Bronchial epithelial cell (primary cell): ENCODE measurements around the gene SSX2IP. TPM values are rescaled to one million over a fixed set of nuclear protein-coding genes. Genes with fewer than 3 reads are reported as not detected.

Experiments
- DNase-seq: peaks from one replicate; pipeline ENCODE4 v3.0.0-alpha.2; 2010; ENCODE audit warnings: low read depth
- FAIRE-seq: peaks from 2 replicates; lab custom pipeline; 2011; peaks lifted over from hg19 to GRCh38; lab: Jason Lieb, UNC
- H3K27me3 ChIP-seq: 2 replicates; pipeline ENCODE4 v1.5.1; 2011; ENCODE audit warnings: low read length; ENCODE audit not compliant: control insufficient read depth, insufficient read depth
- H3K36me3 ChIP-seq: 2 replicates; pipeline ENCODE4 v1.5.1; 2011; ENCODE audit warnings: low read length; ENCODE audit not compliant: control insufficient read depth, insufficient read depth
- H3K4me3 ChIP-seq: 2 replicates; pipeline ENCODE4 v1.5.1; 2011; ENCODE audit warnings: mild to moderate bottlenecking, low read depth, low read length, control low read depth
- CTCF ChIP-seq: IDR thresholded peaks from 2 replicates; pipeline ENCODE4 v1.5.1; 2011; ENCODE audit warnings: mild to moderate bottlenecking, moderate library complexity, low read length, control low read depth, inconsistent platforms; ENCODE audit not compliant: insufficient read depth, severe bottlenecking
- total RNA-seq: library from RNA; depleted of rRNA; stranded (reverse); fragments of >200 nt; gene quantifications from 2 replicates; pipeline ENCODE4 v1.2.1, GENCODE V29; 2014

SSX2IP gene
- total RNA-seq, 1 donor from 2014 or later = 11.6 TPM

DNA sequence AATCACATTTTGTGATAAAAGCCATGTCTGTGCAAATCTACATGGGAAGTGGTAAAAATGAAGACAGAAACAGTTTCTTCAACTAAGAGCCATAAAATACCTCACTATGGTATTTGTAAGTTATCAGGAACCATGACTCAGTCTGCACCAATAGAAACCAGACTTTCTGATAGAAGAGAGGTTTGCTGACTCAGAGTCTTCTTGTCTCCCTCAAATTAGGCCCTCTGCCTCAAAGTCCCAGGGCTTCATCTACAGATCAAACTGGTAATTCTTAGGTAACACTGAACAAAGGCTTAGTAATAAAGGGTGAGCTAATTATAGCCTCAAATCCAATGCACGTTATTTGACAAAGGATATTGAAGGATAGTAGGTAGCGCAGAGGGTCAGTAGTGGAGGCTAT is 30.9 kb upstream of the SSX2IP start:
- DNase-seq (peak; percentile 92), FAIRE-seq (no peak)
- Histone ChIP-seq H3K4me3 (no peak overlapping the region), H3K36me3 (no peaks in the 10 kb centered on the region), H3K27me3 (no peaks in the 10 kb centered on the region)
- TF ChIP-seq CTCF = no peak

GRCh38 chr1:84720221-84720780 is 30.0 kb upstream of the SSX2IP start:
- no peak for DNase-seq
- H3K27me3 ChIP-seq = no peaks in the 10 kb centered on the region
- no peak overlapping the region for H3K4me3 ChIP-seq
- TF ChIP-seq CTCF = no peak
- no peaks in the 10 kb centered on the region for H3K36me3 ChIP-seq
- no peak for FAIRE-seq

DNA sequence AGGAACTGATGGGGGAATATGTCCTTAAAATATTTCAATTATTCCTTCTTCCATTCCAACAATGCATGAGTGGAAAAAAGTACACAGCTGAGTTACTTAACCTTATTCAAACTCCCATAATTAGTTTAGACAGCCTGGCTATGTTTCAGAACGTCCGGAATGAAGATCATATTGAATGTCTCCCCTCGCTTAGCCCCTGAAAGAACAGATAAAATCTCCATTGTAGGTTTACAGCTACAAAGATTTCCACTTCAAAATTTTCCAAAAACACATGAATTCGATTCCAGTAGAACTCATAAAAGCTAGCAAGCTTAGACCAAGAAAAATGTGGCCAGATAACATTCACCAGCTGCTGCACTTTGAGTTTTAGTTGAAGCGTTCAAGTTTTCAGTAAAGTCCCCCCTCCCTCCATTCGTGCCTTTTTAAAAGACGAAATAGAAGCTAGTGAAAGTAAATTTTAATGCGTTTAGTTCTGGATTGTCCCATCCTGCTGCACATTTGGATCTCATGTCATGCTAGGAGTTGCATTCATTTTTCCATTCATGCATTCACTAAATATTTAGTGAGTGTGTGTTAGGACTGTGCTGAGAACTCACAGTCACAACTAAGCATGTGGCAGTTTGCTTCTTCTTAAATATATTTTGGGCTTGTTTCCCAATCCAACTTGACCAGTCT is 29.4 kb upstream of the SSX2IP start:
- no peak overlapping the region for H3K4me3 ChIP-seq
- TF ChIP-seq CTCF = no peak
- DNase-seq (no peak), FAIRE-seq (no peak)
- H3K27me3 ChIP-seq = no peaks in the 10 kb centered on the region
- H3K36me3 ChIP-seq = no peaks in the 10 kb centered on the region

DNA sequence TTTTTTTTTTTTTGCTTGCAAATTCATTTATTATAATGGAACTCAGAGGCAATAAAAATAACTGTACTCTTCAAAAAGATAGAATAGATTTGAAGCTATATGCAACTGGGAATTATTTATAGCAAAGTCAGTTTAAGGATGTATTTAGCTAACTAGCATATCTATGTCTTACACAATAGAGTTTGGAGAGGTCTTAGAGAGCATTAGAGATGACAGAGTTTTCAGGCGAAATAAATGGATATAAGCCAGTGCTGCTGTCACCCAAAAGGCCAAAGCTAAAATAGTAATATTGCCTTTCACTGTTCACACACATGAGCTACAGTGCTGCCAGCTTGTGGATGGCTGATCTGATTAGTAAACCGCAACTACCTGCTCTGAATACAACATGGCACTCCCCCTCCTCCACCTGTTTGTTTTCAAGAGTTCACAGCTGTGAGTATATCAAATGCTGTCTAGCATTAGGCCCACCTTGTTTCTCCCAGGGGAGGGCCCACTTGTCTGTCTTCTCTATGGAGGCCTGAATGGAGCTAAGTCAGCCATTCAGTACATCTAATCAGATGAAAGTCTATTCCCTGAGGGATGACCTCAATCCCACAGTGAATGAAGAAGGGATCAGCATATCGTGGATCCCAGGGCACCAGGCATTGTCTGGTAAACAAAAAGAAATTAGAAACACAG is 25.2 kb upstream of the SSX2IP start:
- H3K27me3 ChIP-seq = no peaks in the 10 kb centered on the region
- H3K36me3 ChIP-seq = no peaks in the 10 kb centered on the region
- DNase-seq (no peak), FAIRE-seq (no peak)
- no peak overlapping the region for H3K4me3 ChIP-seq
- no peak for TF ChIP-seq CTCF

GRCh38 chr1:84712276-84712874 is 22.1 kb upstream of the SSX2IP start:
- Histone ChIP-seq H3K4me3 (no peak overlapping the region), H3K36me3 (no peaks in the 10 kb centered on the region), H3K27me3 (no peaks in the 10 kb centered on the region)
- FAIRE-seq (no peak), DNase-seq (peak; percentile 55)
- TF ChIP-seq CTCF = no peak
